Upper lobe of left lung (tissue), 6 donors: Measurements from ENCODE around the gene AMIGO3. TPM values are rescaled to one million over a fixed set of nuclear protein-coding genes. Genes with fewer than 3 reads are reported as not detected.

ENCODE experiments used
- ATAC-seq, 2 donors: fragments of 200-7000 bp; cut with Tn5 transposase; one replicate each; pipeline ENCODE4 v1.9.1; 2022; ENCODE audit warnings: mild to moderate bottlenecking in 2 of 2, moderate library complexity in 2 of 2; ENCODE audit not compliant: low FRiP score in 2 of 2
- DNase-seq, 2 donors: peaks; one replicate each; pipeline ENCODE4 v3.0.0-alpha.2; 2019 to 2020
- H3K27ac ChIP-seq, 4 donors: fragments of 200-600 bp; sonication (generic); one replicate each; pipeline ENCODE4 v1.5.1; 2016 to 2019
- H3K27me3 ChIP-seq, 4 donors: fragments of 200-600 bp; sonication (generic); one replicate each; pipeline ENCODE4 v1.5.1; 2017 to 2019
- H3K36me3 ChIP-seq, 4 donors: fragments of 200-600 bp; sonication (generic); one replicate each; pipeline ENCODE4 v1.5.1; 2016 to 2019
- H3K4me1 ChIP-seq, 4 donors: fragments of 200-600 bp; sonication (generic); one replicate each; pipeline ENCODE4 v1.5.1; 2018 to 2019
- H3K4me3 ChIP-seq, 4 donors: fragments of 200-600 bp; sonication (generic); one replicate each; pipeline ENCODE4 v1.5.1; 2017 to 2019; ENCODE audit warnings: mild to moderate bottlenecking in 2 of 4, moderate library complexity in 1 of 4
- H3K9me3 ChIP-seq, 4 donors: fragments of 200-600 bp; sonication (generic); one replicate each; pipeline ENCODE4 v1.5.1; 2018 to 2019
- EP300 ChIP-seq, 4 donors: sonication (generic); formaldehyde crosslinking; IDR thresholded peaks; one replicate each; pipeline ENCODE4 v1.5.1; 2017; ENCODE audit warnings: antibody characterized with exemption in 4 of 4, control low read depth in 2 of 4
- POLR2A ChIP-seq, 4 donors: fragments of 450-650 bp; IDR thresholded peaks; one replicate each; pipeline ENCODE4 v1.5.1; 2016 to 2017; ENCODE audit warnings: antibody characterized with exemption in 4 of 4, mild to moderate bottlenecking in 2 of 4
- POLR2AphosphoS5 ChIP-seq, 2 donors: sonication (generic); formaldehyde crosslinking; IDR thresholded peaks; one replicate each; pipeline ENCODE4 v1.5.1; 2017; ENCODE audit warnings: antibody characterized with exemption in 2 of 2
- WGBS, 2 donors: methylation state at CpG; one replicate each; pipeline ENCODE4 v1.1.5; 2017 to 2018; 5-methylcytosine and 5-hydroxymethylcytosine counted together
- total RNA-seq, 6 donors: library from RNA; depleted of rRNA in 4 of 6; stranded (reverse); fragments of >200 nt in 4 of 6; gene quantifications; one replicate each; pipeline versions ENCODE4 v1.1.0 to v1.2.1, GENCODE V29; 2016 to 2021
- TF ChIP-seq, protein P1 (sequence below), 6 experiments: fragments of 450-650 bp in 4 of 6; fragments of 200-600 bp in 2 of 6; sonication (generic) in 2 of 6; IDR thresholded peaks; one replicate each; pipeline ENCODE4 v1.5.1; 2016 to 2019; ENCODE audit warnings: antibody characterized with exemption in 6 of 6
- donor health status: DM: no; HTN: no; CAD: no; lungs with moderate emphysema.
- donor health status: DM: no; HTN: yes; CAD: no; lungs with severe emphysema.

AMIGO3 gene
- total RNA-seq, 6 donors from 2014 or later = 0.13 to 3.2 (median 1.9) TPM

DNA sequence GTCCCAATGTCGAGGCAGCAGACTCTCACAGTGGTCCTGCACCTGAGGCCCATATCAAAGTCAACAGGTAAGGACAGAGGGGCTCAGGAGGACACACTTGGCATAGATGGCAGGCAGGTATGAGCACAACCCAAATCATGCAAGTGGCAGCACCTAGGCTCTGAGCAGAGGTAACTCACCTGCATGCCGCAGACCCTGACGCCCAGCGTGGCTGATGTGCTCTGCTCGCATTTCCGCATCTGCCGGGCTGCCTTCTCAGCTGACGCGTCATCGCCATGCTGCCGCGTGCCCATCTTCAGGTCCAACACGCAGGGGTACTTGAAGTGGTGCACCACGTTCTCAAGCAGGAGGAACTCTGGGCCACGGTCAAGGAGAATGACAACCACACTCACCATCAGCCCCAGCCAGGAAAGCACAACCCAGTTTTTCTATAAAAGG, 8.5 kb upstream of the AMIGO3 start:
- ATAC-seq = no peak
- Histone ChIP-seq H3K27ac (no peak overlapping the region), H3K4me3 (no peak overlapping the region), H3K36me3 (peaks cover 21 to 74% (median 51%) of the 10 kb centered on the region in 4 donors), H3K9me3 (no peaks in the 10 kb centered on the region), H3K27me3 (no peaks in the 10 kb centered on the region), H3K4me1 (peaks cover 9 to 17% (median 11%) of the 10 kb centered on the region in 4 donors)
- TF ChIP-seq EP300 (IDR thresholded peaks at IDR 0.05) = no peak
- TF ChIP-seq POLR2A (IDR thresholded peaks at IDR 0.05) = no peak
- TF ChIP-seq, protein P1, sequence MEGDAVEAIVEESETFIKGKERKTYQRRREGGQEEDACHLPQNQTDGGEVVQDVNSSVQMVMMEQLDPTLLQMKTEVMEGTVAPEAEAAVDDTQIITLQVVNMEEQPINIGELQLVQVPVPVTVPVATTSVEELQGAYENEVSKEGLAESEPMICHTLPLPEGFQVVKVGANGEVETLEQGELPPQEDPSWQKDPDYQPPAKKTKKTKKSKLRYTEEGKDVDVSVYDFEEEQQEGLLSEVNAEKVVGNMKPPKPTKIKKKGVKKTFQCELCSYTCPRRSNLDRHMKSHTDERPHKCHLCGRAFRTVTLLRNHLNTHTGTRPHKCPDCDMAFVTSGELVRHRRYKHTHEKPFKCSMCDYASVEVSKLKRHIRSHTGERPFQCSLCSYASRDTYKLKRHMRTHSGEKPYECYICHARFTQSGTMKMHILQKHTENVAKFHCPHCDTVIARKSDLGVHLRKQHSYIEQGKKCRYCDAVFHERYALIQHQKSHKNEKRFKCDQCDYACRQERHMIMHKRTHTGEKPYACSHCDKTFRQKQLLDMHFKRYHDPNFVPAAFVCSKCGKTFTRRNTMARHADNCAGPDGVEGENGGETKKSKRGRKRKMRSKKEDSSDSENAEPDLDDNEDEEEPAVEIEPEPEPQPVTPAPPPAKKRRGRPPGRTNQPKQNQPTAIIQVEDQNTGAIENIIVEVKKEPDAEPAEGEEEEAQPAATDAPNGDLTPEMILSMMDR (IDR thresholded peaks at IDR 0.05) = no peak
- TF ChIP-seq POLR2AphosphoS5 (IDR thresholded peaks at IDR 0.05) = no peak
- peak in 1 of 2 donors; percentile 66 for DNase-seq
- 96 to 97% methylated on average over 15 of the region's 15 CpGs for WGBS, 2 donors

DNA sequence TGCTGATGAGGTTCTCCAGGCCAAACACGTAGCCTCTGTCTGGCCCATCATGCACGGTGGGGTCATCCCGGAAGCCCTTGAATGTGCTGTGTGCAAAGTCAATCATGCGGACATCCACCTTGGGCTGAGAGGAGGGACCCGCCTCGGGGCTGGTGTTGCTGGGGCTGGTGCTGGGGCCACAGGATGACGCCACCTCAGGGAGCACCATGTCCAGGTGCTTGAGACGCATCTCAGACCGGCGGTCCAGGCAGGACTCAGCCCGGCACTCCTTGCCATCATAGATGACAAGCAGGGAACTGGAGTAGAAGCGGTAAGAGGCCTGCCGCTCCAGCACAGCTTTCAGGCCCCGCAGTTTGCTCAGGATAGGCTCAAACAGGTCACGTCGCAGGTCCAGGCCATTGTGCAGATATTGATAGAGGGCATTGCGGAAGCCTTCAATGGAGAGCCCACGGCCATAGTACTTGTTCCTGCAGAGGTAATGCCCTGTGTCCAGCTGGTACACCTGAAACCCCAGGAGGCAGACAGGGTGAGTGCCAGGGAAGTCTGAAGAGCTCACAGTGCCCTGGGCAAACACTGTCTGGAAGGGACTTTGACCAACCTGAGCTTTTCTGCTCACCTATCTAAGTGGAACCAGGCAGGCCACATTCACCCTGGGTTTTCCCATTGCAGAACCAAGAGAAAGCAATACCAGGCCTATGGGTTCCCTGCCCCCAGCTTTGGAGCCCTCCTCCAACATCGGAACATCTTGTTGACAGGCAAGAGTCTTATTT, 7.9 kb upstream of the AMIGO3 start:
- 92 to 95% methylated on average over 13 to 19 of the region's 19 CpGs for WGBS, 2 donors
- ATAC-seq = no peak

DNA sequence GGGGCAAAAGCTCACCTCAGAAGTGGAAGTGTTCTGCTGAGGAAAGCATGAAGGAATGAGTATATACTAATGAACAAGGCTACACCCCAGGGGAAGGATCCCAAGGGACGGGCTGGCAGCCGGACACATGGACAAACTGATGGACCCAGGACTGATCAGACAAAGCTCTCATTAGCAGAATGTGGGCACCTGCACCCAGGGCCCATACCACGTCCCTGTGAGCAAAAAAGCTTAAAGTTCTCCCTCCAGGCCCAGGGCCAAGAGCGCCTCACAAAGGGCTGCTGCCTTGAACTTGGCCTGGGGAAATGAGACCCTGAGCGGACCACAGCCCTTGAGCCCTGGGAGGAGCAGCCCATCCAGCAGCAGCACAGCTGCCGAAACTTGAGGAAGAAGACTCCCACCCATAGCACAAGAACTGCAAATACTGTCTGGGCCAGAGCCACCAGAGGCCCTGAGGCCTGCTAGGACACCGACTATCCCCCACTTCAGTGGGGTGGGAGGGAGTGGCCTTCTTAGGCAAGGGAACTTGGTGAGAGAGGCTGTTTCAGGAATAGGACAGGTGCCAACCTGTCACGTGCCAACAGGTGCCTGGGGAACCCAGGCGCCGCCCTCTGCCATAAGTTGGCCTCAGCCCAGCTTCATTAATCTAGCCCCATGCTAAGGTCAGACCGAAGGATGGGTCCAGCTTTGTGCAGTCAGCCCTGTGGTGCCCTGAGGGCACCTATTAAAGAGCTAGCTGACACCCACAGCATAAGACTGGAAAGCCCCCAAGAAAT, 6.6 kb upstream of the AMIGO3 start:
- H3K4me3 ChIP-seq = no peak overlapping the region
- 90 to 92% methylated on average over 8 to 9 of the region's 11 CpGs for WGBS, 2 donors
- DNase-seq (no peak), ATAC-seq (no peak)
- H3K27me3 ChIP-seq = no peaks in the 10 kb centered on the region
- peak overlapping the region in 1 of 4 donors; percentile 96 for H3K27ac ChIP-seq
- peaks cover 15 to 73% (median 44%) of the 10 kb centered on the region in 4 donors for H3K36me3 ChIP-seq
- no peaks in the 10 kb centered on the region for H3K9me3 ChIP-seq
- H3K4me1 ChIP-seq = peaks cover 16 to 30% (median 18%) of the 10 kb centered on the region in 4 donors
- TF ChIP-seq EP300 (IDR thresholded peaks at IDR 0.05) (no peak), POLR2AphosphoS5 (IDR thresholded peaks at IDR 0.05) (no peak), POLR2A (IDR thresholded peaks at IDR 0.05) (no peak)
- TF ChIP-seq, protein P1 (IDR thresholded peaks at IDR 0.05) = no peak

More for the DNA sequence above, 7.9 kb upstream of the AMIGO3 start:
- H3K9me3 ChIP-seq = no peaks in the 10 kb centered on the region
- H3K36me3 ChIP-seq = peaks cover 19 to 73% (median 46%) of the 10 kb centered on the region in 4 donors
- peak in 1 of 2 donors; percentile 61 for DNase-seq
- no peak for TF ChIP-seq POLR2AphosphoS5 (IDR thresholded peaks at IDR 0.05)
- TF ChIP-seq, protein P1 (IDR thresholded peaks at IDR 0.05) = no peak
- TF ChIP-seq EP300 (IDR thresholded peaks at IDR 0.05) = no peak
- H3K4me1 ChIP-seq = peaks cover 15 to 23% (median 17%) of the 10 kb centered on the region in 4 donors
- no peak overlapping the region for H3K4me3 ChIP-seq
- no peak overlapping the region for H3K27ac ChIP-seq
- H3K27me3 ChIP-seq = no peaks in the 10 kb centered on the region

DNA sequence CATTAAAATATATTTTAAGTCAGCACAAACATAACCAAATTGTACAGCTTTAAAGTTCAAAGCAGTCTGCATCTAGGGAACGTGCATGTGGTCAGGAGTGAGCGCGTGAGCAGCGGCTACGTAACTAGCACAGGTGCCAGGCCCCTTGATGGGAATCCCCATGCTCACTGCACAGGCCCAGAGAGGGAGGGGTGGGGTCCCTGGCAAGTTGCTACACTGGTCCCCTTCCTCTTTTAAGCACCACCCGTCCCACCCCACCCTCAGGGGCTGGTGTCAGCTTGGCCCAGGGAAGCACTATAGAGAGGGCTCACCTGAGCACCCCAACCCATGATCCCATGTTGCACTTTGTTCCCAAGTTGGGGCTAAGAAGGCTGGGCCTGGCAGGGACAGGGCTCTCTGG, 5.1 kb upstream of the AMIGO3 start:
- H3K4me1 ChIP-seq = peaks cover 21 to 40% (median 23%) of the 10 kb centered on the region in 4 donors
- 28 to 38% methylated on average over 5 to 6 of the region's 6 CpGs for WGBS, 2 donors
- DNase-seq (peak in 1 of 2 donors; percentile 34), ATAC-seq (no peak)
- peak overlapping the region; percentile 84 to 96 (median 92) for H3K27ac ChIP-seq
- peaks cover 15 to 66% (median 36%) of the 10 kb centered on the region in 4 donors for H3K36me3 ChIP-seq
- H3K9me3 ChIP-seq = no peaks in the 10 kb centered on the region
- TF ChIP-seq POLR2AphosphoS5 (IDR thresholded peaks at IDR 0.05) (no peak), POLR2A (IDR thresholded peaks at IDR 0.05) (no peak), EP300 (IDR thresholded peaks at IDR 0.05) (no peak)
- TF ChIP-seq, protein P1 (IDR thresholded peaks at IDR 0.05) = no peak
- H3K4me3 ChIP-seq = peak overlapping the region; percentile 30 to 94 (median 76)
- H3K27me3 ChIP-seq = no peaks in the 10 kb centered on the region
